Measurements from ENCODE around the gene EFHC2. TPM values are rescaled to one million over a fixed set of nuclear protein-coding genes. Genes with fewer than 3 reads are reported as not detected.

The EFHC2 gene
- total RNA-seq, 2 donors from 2014 or later, result 1.3 to 2.2 TPM

- Mint-ChIP-seq H3K27me3 (ENCODE audit: insufficient read depth) (no peaks in the 10 kb centered on the region), H3K36me3 (ENCODE audit: low read depth) (no peaks in the 10 kb centered on the region), H3K9me3 (peaks cover 35% of the 10 kb centered on the region), H3K27ac (no peak overlapping the region), H3K4me3 (no peak overlapping the region), H3K4me1 (no peaks in the 10 kb centered on the region)
- no peaks in the 10 kb centered on the region for H3K4me1 ChIP-seq (ENCODE audit: control insufficient read depth, insufficient read depth, low read length)
- H3K36me3 ChIP-seq (ENCODE audit: control insufficient read depth, insufficient read depth, low read length), result no peaks in the 10 kb centered on the region
- WGBS, 2 experiments (ENCODE audit: insufficient coverage in 1 of 2, insufficient read length in 1 of 2), result 80 to 97% methylated on average over 1 to 2 of the region's 2 CpGs
- no peak overlapping the region for H3K4me3 ChIP-seq (ENCODE audit: low read length)
- no peak for TF ChIP-seq CTCF (conservative IDR thresholded peaks at IDR 0.05)
- no peaks in the 10 kb centered on the region for H3K27me3 ChIP-seq (ENCODE audit: control insufficient read depth, insufficient read depth, low read length, poor library complexity, severe bottlenecking)
- no peaks in the 10 kb centered on the region for H3K9me3 ChIP-seq (ENCODE audit: control insufficient read depth, low read length)
- H3K9ac ChIP-seq (ENCODE audit: extremely low read depth, low read length, poor library complexity, severe bottlenecking), result no peak overlapping the region
- no peak for DNase-seq
- no peak overlapping the region for H3K27ac ChIP-seq (ENCODE audit: low read depth, low read length)
These were observed 160.1 kb downstream of the EFHC2 start for GRCh38 chrX:44183329-44183728.

- H3K36me3 Mint-ChIP-seq (ENCODE audit: low read depth), result no peaks in the 10 kb centered on the region
- WGBS, 2 experiments (ENCODE audit: insufficient coverage in 1 of 2, insufficient read length in 1 of 2), result 90% methylated on average over 6 of the region's 6 CpGs; no CpG with 5 or more reads in 1 of the 2 experiments
- Histone ChIP-seq H3K27ac (ENCODE audit: low read depth, low read length) (no peak overlapping the region), H3K27me3 (ENCODE audit: control insufficient read depth, insufficient read depth, low read length, poor library complexity, severe bottlenecking) (no peaks in the 10 kb centered on the region), H3K4me1 (ENCODE audit: control insufficient read depth, insufficient read depth, low read length) (no peaks in the 10 kb centered on the region), H3K9me3 (ENCODE audit: control insufficient read depth, low read length) (no peaks in the 10 kb centered on the region), H3K4me3 (ENCODE audit: low read length) (no peak overlapping the region), H3K36me3 (ENCODE audit: control insufficient read depth, insufficient read depth, low read length) (no peaks in the 10 kb centered on the region), H3K9ac (ENCODE audit: extremely low read depth, low read length, poor library complexity, severe bottlenecking) (no peak overlapping the region)
- no peak for DNase-seq
- no peak overlapping the region for H3K4me3 Mint-ChIP-seq
- H3K27me3 Mint-ChIP-seq (ENCODE audit: insufficient read depth), result no peaks in the 10 kb centered on the region
- H3K27ac Mint-ChIP-seq, result no peak overlapping the region
- H3K4me1 Mint-ChIP-seq, result no peaks in the 10 kb centered on the region
- peaks cover 49% of the 10 kb centered on the region for H3K9me3 Mint-ChIP-seq
- TF ChIP-seq CTCF (conservative IDR thresholded peaks at IDR 0.05), result no peak
These were observed 165.0 kb downstream of the EFHC2 start for GRCh38 chrX:44178274-44179053.

GRCh38 chrX:44175455-44175854, 168.0 kb downstream of the EFHC2 start:
- no peak for TF ChIP-seq CTCF (conservative IDR thresholded peaks at IDR 0.05)
- H3K27ac Mint-ChIP-seq, result no peak overlapping the region
- H3K27me3 ChIP-seq (ENCODE audit: control insufficient read depth, insufficient read depth, low read length, poor library complexity, severe bottlenecking), result peaks cover 18% of the 10 kb centered on the region
- H3K4me3 Mint-ChIP-seq, result no peak overlapping the region
- no peaks in the 10 kb centered on the region for H3K36me3 ChIP-seq (ENCODE audit: control insufficient read depth, insufficient read depth, low read length)
- H3K27me3 Mint-ChIP-seq (ENCODE audit: insufficient read depth), result peaks cover 11% of the 10 kb centered on the region
- no peak overlapping the region for H3K4me3 ChIP-seq (ENCODE audit: low read length)
- DNase-seq, result no peak
- WGBS, 2 experiments (ENCODE audit: insufficient coverage in 1 of 2, insufficient read length in 1 of 2), result no CpG with 5 or more reads among the region's 2 CpGs
- no peaks in the 10 kb centered on the region for H3K4me1 ChIP-seq (ENCODE audit: control insufficient read depth, insufficient read depth, low read length)
- no peaks in the 10 kb centered on the region for H3K4me1 Mint-ChIP-seq
- no peak overlapping the region for H3K9ac ChIP-seq (ENCODE audit: extremely low read depth, low read length, poor library complexity, severe bottlenecking)
- no peaks in the 10 kb centered on the region for H3K36me3 Mint-ChIP-seq (ENCODE audit: low read depth)
- H3K27ac ChIP-seq (ENCODE audit: low read depth, low read length), result no peak overlapping the region
- H3K9me3 ChIP-seq (ENCODE audit: control insufficient read depth, low read length), result no peaks in the 10 kb centered on the region
- peaks cover 57% of the 10 kb centered on the region for H3K9me3 Mint-ChIP-seq

Data from endodermal cell (in vitro differentiated cells).